ENCODE measurements around the gene PDZRN3.

PDZRN3 gene

DNA sequence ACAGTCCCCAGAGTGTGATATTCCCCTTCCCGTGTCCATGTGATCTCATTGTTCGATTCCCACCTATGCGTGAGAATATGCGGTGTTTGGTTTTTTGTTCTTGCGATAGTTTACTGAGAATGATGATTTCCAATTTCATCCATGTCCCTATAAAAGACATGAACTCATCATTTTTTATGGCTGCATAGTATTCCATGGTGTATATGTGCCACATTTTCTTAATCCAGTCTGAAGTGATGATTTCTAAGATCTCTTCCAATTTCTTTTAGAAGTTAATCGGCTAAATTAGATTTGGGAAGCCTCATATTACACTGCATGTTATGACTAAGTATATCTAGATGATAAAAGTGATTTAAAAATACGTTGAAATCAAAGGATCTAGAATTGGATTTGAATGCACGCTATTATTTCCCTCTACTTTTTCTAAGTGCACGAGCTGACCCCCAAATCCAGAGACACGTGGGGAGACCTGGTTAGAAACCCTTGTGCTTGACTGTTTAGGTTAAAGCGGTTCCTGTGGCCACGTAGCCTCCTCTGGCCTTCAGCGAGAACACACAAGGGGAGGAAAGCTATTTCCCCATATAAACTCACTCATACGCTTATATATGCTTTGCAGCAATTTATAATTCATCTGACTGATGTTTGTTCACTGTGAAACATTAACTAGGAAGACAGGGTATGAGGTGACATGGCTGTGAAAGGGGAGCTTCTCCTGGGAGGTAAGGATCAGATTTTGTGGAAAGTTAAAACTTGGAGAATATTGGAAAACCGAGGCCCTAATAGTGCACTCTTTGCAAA, 243.8 kb downstream of the PDZRN3 start:
- DNase-seq: no peak

DNA sequence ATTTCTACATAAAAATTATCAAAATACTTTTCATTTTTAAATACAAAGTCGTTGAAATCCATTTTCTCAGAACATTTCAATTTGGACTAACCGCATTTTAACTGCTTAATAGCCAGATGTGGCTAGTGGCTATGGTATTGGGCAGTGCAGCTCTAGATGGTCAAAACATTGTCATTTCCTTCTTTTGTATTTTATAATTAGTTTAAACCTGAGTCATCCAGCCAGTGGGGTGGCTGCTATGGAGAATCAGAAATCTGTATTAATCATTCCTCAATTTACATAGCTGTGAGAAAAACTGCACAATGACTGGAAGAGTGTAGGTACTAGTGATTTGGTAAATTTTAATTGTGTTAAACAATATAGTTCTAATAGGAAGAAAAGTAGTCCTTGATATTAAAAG, 245.3 kb downstream of the PDZRN3 start:
- DNase-seq: no peak

DNA sequence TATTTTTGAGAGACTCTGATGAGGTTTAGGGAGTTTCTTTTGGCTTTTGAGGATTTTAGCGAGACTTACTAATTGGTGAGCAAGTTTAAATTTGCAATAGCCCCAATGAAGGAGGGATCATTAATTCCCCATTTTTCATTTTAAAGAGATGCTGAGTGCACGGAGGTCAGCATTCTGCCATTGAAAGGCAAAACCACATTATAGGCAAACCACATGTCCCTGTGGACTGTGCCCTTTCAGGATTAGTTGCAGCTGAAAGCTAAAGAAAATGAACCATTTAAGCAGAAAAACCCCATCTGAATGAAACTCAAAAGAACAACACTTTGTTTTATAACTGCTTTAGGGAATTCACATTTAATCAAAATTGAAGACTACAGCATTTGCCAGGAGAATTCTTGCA, 246.5 kb downstream of the PDZRN3 start:
- DNase-seq: no peak

DNA sequence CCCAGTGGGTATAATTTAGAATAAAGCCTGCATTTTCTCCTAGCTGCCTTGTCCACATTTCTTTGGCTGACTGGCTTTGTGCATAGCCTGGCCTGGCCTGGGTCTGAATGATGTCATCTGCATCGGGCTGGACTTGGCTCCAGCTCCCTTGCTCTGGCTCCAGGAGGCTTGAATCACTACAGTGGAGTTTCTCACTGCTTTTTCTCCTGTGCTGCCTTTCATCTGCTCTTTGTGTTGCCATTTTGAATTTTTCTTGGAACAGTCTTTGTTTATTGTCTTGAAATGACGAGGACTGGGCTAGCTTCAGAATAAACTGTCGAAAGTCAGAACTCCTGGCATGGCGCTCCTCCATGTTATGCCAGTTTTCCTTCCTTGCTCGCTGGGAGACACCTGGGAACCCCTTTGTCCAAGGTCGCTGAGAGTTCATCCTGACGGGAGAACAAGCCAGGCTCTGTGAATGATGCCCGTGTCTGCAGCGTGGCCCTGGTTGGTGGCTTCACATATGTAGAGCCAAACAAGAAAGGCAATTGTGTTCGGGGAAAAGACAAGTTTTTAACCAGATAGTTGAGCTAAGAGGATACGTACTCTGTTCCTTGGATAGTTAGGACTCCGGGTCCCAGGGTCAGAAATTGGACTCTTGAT, 258.9 kb downstream of the PDZRN3 start:
- DNase-seq: no peak

DNA sequence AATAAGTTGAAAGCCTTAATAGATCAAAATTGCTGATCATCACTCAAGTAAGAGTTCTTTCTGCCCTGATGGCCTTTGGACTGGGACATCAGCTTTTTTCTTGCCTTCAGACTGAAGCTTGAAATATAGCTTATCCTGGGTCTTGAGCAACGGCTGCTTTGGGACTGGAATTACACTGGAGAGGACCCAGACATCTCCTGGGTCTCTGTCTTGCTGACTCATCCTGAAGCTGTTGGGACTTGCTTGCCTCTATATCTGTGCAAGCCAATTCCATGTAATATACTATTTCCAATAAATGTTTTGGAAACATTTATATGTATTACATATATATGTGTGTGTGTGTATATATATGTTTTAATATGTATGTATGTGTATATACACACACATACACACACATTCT, 260.2 kb downstream of the PDZRN3 start:
- DNase-seq: no peak

DNA sequence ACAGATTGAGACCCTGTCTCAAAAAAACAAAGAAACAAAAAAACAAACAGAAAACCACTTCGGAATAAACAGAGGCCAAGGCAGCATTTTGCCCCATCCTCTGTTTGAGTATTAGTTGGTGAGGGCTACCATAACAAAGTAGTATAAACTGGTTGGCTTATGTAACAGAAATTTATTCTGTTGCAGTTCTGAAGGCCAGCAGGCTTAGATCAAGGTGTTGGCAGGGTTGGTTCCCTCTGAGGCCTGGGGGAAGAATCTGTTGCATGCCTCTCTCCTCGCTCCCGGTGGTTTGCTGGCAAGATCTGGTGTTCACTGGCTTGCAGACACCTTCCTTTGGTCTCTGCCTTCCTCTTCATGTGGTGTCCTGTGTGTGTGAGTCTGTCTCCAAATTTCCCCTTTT, 261.6 kb downstream of the PDZRN3 start:
- DNase-seq: no peak

DNA sequence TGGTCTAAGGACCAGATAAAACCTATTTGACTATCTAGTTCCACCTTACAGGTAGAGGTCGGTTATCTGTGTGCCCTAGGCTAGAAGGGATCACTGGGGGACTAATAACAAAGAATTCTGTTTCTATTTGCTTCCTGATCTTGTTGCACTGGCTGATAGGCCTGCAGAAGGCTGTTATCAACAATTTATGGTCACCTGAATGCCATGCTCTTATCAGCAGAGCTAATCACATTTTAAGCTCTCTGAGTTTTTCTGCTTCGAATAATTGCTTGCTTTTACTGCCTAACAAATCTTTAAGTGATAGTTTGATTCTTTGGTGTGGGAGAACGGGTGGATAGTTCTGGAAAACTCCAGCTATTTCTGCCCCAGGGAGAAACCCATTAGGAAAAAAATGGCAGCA, 263.1 kb downstream of the PDZRN3 start:
- DNase-seq: no peak

DNA sequence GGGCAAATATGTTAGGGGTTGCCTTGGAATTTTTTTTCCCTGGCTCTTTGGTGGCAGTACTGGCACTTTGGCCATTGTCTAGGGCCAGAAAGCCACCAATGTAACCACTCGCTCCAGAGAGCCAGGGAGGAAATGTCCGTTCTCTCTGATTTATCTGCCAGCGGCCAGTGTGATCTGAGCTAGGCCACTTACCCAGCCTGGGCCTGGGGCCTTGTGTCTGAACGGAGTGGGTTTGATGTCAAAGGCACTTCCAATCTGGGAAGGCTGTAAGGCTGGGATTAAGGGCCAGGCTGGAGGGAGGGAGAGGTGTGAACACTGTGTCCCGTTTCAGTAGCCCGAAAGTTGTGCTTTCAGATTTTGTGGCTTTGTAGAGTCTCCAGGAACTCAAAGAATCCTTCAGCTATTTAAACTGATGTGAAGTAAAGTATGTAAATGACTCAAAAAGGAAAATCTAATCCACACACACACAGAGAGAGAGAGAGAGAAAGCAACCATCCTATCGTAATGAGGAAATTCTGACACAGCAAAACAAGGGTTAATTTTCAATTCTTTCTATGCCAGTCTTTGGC, 271.0 kb downstream of the PDZRN3 start:
- DNase-seq: no peak

DNA sequence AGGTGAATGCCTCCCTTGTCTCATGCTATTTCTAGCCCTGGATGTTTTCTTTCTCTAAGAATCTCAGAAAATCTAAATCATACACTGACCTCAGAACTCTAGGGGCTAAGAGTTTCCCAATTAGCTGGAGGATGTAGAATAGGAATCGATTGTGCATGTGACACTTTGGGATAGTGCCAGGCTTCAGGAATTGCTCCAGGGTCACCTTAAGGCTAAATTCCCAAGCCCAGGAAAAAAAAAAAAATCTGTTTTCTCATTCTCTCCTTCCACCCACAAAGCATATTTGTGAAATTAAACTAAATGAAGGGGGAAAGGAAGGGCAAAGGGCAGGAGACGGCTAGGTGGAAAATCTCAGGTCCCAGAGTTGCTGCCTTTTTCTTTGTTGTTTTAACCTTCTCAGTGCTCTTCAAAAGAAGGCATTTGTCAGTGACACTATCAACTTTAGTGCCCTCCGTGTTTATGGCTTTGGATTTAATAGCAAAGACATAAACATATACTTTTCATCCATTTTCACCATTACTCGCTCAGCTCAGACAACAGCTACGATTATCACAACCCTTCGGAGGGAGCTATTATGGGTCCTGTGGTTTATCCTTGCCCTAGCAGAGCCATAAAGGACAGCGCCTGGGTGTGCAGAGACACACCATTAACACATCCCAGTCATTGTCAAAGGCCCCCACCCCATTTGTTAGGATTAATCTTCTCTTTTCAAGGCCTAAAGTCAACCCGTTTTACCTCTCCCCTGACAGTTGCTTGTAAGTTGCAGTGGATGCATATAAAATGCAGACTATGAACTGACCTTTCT, 271.7 kb downstream of the PDZRN3 start:
- DNase-seq: no peak

DNA sequence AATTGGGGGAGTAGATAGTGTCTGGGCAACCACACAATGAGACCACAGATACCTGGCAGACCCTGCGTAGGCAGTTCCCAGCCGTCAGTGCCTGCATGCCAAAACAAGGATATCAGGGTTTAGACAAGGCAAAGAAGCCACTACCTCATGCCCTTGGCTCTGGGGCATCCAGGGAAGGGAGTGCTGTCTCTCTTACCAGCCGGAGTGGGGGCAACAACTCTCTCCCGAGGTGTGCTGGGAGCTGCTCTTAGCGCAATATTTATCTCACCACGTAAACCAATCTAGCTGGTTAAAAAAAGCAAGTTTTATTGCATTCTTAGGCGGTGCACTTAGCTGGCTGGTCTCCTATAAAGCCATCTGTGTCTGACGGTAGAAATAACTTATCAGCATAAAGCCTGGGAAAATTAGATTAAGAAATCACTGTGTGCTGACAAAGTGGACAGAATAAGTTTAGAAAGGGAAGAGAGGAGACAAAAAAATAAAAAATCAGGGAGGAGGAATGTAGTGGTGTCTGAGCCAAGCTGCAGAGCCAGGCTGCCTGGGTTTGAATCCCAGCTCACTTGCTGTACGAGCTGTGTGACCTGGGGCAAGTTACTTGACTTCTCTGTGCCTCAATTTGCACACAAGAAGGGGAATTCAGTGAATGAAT, 273.2 kb downstream of the PDZRN3 start:
- no peak for DNase-seq

DNA sequence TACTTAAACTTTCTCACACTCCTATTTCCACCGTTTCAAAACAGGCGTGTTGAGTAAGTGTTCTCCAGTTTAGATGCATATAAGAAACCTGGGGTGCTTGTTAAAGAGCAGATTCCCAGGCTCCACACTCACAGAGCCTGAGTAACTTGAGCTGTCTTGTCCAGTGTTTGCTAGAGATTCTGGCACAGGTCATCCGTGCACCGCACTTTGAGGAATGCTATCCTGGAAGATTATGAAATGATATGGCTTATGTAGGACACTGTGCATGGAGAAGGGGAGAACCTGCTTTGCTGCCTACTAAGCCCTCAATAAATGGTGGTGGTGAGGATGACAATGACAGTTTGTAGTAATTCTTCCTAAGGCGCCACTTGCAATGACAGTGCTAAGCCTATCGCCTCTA, 273.7 kb downstream of the PDZRN3 start:
- no peak for DNase-seq

DNA sequence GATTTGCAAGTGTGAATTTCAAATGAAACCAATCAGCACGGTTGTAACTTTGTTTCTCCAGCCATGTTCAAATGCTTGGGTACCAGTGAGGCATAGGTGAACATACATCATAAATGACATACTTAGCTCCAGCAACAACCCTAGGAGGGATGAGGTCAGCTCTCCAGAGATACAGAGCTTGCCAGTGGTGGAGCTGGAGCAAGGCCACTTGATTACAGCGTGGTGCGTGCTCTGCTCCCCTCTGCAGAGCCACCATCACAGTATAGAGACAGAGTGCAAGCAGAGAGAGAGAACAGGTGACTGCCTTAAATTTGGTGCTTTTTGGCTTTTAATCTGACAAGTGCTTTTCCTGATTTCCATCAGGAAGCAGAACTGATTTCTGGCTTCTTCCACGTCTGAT, 275.1 kb downstream of the PDZRN3 start:
- no peak for DNase-seq

DNA sequence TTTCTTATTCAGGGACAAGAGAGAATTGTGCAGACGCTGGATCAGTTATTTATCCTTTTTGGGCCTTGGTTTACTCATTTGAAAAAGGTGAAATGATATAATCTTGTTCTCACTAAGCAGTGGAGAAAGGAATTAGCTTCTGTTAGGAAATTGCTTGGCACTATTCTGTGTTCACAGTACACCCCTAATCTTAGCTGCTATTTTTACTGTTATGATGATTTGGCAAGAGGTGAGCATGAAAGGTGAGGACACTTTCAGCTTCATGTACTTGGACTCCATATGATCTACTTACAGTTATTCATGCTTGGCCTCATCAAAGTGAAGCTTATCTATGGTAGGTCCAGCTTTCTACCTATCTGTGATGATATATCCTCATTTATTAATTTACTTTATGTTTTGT, 282.7 kb downstream of the PDZRN3 start:
- no peak for DNase-seq

DNA sequence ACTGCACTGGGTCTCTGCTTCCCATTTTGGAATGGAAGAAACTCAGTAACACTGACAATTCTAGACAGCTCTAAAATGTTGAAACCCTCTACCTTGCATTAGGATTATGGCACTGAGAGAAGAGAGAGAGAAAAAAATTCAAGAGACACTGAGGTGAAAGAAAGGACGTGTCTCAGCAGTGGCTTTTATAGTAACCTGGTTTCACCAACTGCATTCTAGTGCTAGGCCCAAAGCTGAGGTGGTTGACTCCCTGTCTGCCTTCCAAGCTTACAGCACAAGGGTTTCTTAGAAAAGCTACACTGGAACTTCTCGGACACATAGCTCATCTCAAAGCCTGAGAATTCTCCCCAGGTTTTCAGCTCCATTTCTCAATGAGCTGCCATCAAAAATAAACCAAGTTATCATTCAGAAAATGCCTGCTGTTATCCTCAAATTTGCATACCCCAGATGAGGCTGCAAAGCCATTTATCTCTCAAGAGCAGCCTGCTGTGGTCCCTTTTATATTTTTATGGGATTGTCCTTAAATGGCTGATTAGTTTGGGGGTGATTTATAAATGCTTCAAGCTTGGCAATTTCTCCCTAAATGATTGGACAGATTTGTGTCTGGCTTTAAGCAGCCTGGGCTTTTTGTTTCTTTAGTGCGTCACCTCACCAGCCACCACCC, 283.3 kb downstream of the PDZRN3 start:
- DNase-seq: peak in 1 of 3 experiments; percentile 3

DNA sequence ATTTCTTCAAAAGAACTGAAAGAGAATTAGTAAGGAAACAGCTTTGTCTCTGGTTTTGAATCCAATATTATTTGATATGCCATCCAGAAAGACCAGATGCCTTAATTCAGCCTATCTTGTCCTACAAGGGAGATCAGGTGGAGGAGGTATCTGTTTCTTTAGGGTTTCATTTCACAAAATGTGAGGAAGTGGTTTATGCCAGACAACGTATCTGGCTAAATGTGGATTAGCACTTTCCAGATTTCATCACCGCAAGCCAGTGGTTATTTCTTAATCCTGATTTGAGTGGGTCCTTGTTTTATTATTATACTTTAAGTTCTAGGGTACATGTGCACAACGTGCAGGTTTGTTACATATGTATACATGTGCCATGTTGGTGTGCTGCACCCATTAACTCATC, 292.2 kb downstream of the PDZRN3 start:
- no peak for DNase-seq
